IPS DF 4.7 (cell line): ENCODE results near the gene KIF26B.

Source experiments
- DNase-seq: peaks from one replicate; pipeline ENCODE4 v3.0.0-alpha.2; 2013; ENCODE audit warnings: low spot score; ENCODE audit errors: extremely low read depth

The KIF26B gene

DNA sequence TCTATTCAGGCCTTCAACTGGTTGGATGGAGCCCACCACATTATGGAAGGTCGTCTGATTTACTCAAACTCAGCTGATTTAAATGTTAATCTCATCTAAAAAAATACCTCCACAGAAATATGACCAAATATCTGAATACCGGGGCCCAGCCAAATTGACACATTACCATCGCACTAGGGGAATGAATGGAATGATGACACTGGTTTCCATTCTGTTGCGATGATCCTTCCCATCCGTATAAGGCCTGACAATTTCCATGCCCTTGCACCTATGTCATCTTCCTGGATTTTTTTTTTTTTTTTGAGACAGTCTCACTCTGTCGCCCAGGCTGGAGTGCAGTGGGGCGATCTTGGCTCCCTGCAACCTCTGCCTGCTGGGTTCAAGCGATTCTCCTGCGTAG, 397.5 kb downstream of the KIF26B start:
- DNase-seq = no peak

DNA sequence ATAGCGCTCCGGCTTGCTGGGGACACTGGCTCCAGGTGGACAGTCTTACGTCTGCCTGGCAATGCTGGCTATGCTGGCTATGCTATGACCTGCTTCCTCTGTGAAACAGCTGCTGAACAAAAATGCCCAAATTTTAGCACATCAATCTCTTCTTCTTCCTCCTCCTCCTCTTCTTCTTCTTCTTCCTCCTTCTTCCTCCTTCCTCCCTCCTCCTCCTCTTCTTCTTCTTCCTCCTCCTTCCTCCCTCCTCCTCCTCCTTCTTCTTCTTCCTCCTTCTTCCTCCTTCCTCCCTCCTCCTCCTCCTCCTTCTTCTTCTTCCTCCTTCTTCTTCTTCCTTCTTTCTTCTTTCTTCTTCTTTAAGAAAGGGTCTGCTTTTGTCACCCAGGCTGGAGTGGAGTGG, 401.3 kb downstream of the KIF26B start:
- no peak for DNase-seq

DNA sequence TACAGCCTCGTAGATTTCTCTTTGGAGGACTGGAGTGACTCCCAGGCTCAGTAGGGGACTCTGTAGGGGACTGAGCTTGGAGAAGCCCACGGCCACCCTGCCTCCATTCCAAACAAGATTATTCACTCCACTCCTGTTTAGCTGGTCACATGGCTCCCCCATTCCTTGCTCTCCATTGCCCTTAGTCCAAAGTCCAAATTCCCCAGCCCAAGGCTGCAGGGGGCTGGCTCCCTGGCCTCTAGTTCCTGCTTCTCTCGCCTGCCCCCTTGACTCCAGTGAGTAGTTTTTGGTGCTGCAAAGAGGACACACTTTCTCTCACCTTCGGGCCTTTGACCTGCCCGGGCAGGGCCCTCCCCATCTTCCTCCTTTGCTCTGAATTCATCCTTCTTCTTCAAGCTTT, 403.3 kb downstream of the KIF26B start:
- DNase-seq = no peak

DNA sequence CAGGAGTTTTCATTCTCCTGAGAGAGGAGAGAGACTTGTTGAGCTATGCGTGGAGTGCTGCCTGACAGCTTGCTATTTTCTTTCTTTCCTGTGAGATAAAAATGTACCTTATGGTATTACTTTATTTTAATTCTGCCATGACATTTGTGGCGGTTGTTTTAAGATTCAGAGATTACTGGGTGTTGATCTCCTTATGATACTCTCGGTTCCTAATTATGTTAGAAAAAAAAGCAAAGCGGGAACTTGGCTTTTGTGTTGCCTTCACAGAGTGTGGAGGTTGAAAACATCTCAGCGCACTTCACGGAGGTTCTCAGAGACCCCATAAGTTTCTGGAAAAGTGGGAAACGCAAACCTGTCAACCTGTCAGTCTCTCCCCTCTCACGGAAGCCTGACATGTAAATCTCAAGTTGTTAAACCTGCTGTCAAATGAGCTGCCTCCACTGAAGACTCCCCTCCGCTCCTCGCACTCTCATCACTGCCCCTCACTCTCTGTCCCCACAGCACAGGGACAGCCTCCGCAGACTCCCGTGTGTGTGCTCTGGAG, 405.6 kb downstream of the KIF26B start:
- DNase-seq = no peak

DNA sequence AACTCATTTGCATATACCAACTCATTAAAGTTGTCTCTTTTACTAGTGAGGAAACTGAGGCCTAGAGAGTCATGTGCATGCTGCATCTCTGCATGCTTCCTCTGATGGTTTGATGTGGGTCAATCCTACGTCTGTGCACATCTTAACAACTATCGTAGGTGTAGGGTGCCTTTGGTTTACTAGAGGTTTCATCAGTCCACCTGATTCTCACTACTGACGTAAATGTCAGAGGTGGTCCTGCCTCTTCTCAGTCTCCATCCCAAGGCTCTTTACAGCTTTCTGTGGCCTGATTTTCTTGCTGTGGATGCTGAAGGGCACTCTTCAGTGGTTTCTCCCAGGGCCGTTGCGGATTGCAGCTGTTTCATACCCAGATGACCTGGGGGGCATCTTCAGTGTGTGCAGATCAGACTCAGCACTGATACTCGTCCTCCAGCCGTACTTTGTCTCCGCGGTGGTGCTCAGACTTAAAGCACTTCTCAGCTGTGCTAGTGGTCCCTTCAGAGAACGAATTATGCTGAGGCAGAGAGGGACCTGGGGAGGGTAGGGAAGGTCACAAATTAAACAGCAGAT, 407.0 kb downstream of the KIF26B start:
- DNase-seq = no peak

DNA sequence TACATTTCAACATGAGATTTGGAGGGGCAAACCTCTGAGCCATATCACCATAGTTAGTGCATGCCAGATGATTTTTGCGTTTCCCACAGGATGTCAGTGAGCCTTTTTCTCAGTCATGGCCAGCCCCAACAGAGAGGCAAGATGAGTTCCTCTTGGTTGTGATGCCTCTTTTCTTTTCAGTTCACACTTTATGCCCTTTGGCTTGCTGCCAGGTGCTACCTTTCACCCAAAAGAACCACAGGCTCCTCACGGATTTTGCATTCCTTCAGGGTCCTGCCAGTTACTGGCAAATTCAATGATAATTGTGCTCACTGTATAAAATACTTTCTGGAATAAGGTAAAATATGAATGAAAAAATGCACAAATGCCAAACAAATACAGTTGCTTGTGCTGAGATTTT, 411.3 kb downstream of the KIF26B start:
- DNase-seq = no peak

DNA sequence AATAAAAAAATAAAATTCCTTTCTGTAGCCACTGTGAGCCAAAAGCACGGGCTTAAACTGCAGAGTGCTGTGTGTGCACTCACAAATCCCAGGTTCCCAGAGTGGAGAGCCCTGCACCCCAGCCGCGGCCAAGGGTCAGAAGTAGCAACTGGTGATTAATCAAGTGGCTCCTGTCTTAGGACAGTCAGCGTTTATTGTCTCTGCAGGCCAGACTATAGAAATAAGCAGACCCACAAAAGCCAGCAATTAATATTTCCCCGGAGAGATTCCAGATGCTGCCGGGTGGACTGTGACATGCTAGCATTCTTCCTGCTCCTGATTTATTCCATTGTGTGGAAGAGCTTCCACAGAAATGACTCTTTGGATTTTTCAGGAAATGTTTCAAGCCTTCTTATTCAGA, 412.2 kb downstream of the KIF26B start:
- no peak for DNase-seq

DNA sequence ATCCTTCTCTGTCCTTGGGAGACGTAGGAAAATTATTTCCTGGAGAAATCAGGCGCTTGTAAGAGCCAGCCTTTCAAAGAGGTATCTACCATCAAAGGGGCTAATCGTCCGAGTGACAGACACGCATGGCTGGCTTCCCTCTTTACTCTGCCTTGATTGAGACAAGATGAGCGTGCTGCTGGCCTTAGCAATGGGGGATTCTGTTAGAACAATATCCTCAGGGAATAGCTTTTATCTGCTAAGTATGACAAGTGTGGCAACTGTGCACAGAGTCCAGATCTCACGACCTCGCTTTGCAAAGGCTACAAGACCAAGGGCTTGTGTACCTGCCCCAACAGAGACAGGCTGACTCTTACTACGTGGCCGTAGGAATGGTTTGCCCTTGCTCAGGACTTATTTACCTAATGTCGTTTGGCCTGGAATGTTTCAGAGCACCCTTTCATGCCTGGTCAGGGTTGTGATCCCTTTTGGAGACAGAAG, 417.1 kb downstream of the KIF26B start:
- DNase-seq = no peak

DNA sequence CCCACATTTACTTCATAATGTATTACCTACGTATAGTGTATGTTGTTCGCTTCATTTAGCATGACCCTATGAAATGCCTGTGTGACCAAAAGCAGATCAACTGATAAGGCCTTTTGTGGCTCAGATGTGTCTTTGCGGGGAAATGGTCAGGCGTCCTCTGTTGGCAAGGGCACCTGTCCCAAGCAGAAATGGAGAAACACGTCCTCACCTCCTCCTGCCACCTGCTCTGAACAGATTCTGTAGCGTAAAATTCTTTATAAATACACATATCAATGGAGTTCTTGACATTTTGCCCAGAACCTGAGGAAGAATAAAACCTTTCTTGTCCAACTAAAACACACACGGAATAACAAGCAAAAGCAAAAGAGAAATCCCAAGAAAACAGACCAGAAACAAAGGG, 417.9 kb downstream of the KIF26B start:
- no peak for DNase-seq

DNA sequence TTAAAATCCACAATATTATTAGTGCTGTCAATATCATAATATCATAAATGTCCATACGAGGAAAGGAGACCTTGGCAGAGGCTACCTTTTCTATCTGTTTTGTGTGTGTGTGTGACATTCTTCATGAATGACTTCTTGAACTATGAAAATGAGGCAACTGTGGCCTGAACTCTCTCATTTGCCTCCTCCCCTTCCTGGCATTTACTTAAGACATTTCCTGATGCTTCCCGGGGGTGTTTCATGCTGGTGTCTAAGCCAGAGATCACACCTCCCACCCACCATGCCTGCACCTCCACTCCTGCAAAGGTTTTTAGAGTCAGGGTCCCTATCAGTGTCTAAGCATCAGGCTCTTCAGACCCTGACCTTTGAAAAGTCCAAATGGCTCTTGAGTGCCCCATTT, 420.9 kb downstream of the KIF26B start:
- DNase-seq = no peak

DNA sequence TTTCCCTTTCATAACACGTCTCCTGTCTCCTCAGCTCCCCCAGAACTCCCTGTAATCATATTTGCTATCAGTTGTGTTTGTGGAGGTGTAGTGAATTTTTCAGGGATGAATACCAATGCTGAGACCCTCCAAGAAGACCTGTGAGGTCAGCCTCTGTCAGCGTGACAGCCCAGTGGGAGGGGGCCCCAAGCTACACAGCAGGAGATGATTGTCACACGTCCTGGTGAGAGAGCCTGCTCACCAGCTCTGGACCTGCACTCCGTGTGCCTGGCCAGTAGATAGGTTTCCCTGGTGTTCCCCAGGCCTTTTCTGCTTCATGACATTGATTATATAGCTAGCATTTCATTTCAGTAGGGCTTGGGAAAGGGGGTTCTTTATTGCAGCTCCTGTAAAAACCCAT, 421.5 kb downstream of the KIF26B start:
- no peak for DNase-seq

DNA sequence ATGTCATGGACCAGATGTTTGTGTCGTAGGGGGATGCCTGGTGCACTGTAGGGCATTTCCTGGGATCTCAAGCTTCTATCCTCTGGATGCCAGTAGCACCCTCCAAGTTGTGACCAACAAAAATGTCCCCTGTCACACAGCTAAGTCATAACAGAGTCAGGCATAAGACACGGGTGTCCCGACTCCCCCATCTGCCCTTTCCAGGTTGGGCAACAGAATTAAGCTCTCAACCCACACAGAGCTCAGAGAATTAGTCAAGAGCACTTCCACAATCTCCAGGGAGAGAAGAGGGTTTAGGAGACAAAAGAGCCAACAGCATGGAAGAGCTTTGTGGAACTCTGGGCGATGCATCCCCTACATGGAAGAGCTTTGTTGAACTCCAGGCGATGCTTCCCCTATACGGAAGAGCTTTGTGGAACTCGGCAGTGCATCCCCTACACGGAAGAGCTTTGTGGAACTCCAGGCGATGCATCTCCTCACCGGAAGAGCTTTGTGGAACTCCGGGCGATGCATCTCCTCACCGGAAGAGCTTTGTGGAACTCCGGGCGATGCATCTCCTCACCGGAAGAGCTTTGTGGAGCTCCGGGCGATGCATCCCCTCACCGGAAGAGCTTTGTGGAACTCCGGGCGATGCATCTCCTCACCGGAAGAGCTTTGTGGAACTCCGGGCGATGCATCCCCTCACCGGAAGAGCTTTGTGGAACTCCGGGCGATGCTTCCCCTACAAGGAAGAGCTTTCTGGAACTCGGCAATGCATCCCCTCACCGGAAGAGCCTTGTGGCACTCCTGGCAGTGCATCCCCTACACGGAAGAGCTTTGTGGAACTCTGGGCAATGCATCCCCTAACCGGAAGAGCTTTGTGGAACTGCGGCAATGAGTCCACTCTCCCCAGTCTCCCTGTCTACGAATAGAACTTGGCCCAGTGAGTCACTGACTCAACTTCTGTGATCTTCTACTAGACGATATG, 422.7 kb downstream of the KIF26B start:
- no peak for DNase-seq

DNA sequence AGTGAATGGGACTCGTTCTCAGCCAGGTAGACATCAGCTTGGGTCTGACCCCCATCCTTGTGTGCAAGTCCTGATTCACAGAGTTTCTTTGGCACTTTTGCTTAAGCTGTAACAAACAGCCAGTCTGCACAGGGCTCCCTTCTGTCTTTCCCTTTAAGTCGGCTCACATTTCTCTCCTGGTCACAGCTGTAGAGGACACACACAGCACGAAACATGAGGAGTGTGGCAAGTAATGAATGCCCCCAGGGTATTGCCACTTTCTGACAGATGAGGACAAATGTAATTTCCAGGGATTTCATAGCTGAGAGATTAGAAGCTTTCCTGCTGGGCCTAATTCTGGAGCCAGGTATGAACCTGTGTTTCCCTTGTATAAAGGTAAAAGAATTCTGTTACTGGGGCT, 423.5 kb downstream of the KIF26B start:
- no peak for DNase-seq

DNA sequence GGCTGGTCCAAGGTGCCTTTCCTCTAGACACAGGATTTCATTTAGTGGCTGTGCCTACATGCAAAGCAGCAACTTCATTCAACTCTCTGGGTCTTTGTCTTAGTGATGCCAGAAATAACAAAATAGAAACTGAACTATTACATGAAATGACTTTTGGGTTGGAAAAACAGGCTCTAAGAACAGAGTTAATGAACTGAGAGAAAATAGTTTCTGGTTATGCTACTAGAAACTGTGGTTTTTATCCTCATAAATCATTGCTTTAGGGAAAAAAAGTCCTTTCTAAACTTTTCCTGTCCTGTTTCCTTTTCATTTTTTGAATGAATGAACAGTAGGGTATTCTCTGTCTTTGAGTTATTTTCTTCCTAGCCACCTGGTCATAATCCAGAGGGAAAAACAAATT, 424.0 kb downstream of the KIF26B start:
- no peak for DNase-seq

DNA sequence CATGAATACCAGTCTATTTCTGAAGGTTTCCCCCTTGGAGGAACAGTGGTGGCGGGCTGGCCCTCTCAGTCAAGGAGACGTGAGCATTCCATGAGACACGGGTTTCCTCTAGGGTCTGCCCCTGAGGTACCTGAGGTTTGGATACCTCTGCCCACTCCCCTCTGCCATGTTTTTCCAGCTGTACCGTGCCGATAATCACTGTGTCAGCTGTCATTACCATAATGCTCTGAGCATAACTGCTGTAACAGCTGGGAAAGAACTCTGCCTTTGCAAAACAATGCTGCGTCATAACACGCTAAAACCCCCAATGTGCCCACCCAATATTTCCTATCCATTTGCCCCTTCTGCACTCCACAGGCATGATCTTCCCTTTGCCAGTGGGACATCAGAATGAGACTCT, 425.1 kb downstream of the KIF26B start:
- no peak for DNase-seq

DNA sequence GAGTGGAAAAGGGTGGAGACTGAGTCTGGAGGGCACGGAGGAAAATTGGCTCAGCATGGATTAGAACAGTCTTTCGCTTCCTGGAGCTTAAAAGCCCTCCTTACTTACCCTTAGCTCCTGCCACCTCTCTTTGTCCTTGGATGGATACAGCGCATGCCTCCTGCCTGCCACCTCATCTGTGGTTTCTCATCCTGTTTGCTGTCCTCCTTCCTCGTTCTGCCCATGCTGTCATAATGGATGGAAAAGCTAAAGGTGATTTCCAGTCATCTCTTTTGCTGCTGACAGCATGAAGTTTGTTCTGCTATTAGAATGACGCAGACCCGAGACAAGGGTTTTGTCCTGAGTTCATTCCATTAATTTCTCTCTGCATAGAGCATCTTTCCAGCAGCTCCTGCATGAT, 425.9 kb downstream of the KIF26B start:
- no peak for DNase-seq

DNA sequence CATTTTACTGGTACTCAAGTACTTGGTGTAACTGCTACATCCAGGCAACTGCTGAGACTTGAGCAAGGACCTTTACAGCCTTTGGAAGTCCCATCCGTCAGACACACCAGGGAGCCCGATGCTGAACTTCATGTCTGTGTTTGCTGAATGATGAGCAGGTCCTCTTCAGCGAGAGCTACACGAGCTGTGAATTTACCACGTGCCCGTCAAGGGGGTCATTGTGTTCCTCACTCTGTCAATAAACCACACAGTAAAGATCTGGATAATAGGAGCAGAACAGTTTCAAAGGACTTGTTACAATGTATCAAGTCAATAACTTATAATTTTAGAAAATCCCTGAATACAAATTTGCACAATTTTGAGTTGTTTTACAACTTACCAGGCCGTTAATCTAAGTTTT, 427.2 kb downstream of the KIF26B start:
- DNase-seq = no peak

DNA sequence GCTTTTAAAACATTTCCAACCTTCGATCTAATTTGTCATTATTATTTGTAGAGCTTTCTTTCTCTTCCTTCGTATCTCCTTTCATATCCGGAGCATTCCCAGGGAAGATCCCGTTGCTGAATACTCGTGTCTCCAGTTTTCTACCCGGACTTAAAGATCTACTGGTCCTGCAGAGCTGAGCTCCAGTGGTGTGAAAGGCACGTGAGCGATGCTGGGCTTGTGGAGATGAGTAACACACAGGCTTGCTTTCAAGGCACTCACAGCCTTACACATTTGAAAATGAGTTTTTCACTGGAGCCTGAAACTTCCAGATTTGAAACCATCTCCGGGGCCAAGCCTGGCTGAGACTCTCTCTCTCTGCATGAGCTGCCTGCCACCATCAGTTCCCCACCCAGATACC, 428.3 kb downstream of the KIF26B start:
- no peak for DNase-seq

DNA sequence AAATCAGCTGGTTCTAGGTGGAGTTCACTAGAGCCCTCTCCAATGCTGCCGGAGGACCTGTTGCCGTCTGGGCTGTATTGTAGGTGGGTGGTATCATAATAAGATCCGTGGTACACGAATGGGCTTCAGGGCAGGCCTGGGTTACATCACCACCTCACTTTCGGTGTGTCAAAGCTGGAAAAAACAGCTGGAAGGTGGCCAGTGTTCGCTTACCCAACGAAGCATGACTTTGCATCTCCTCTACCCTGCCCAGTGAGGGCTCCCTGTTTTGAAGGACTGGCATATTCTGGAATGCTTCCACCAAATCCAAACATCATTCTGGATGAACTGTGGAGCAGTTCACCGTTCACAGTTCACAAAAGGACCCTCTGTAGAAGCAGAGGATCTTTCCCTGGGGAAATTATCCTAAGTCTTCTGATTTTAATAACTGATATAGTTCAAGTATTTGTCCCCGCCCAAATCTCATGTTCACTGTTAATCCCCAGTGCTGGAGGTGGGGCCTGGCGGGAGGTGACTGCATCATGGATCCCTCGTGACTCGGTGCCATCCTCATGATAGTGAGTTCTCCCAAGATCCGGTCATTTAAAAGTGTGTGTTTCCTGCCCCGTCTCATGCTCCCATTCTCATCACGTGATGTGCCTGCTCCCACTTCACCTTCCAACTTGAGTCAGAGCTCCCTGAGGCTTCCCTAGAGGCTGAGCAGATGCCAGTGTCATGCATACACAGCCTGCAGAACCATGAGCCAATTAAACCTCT, 429.0 kb downstream of the KIF26B start:
- DNase-seq = no peak

DNA sequence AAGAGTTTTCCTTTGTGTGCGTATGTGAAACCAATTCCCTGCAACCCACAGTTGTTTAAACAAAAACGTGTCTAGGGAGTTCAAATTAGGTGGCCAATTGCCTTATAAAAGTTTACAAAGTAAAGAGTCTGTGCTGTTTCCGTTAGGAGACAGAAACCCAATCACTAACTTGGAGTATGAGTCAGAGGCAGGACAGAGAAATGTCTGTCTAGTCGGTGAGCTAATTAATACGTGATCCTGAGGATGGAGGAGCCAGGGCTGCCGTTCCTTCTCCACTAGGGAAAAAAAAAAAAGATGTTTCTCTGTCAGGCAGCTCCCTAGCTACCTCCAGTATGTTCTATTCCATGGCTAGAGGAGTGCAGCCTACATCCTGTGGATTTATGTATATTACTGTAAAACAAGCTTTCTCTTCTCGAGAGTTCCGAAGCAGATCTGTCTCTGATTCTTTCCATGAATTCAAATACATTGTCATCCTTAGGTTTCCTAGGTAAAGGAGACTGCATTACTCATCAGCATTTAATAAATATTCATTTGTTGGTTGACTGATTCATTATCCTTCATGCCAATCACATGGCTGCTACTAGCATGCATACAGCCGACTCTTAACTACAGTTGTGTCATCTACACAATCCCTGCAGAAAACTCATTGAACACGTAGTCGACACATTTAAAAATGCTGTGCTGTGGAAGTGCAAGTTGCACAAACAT, 430.6 kb downstream of the KIF26B start:
- no peak for DNase-seq

DNA sequence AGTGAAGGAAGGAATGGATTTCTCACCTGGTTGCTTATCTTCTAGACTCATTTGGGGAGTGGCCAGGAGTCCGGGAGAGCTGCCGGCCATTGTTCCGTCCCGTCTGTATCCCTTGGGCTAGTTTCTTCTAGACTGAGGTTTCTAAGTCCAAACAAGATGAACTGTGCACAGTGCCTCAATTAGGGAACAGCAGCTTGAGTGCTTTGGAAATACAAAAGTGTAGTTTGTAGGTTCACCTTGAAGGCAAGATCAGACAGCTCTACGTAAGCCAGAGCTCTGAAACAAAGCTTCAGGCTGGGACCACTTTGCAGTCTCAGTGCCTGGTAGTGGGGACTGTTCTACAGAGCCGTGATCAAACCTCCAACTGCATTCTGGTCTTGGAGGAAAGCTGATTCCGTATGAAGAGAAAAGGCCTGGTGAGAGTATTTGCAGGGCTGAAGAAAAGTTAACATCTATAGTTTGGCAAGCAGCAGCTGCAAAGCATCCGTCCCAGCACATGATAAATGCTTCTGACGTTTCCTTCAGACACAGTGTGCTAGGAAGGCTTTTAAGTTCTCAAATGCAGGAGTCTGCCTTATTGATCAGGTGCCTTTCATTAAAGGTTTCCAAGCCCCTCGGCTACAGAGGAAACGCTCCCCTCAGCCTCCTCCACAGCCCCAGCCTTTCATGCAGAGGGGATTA, 432.8 kb downstream of the KIF26B start:
- DNase-seq = no peak
